Middle frontal gyrus (tissue), 1 donor: ENCODE data around the gene DPF3.

Experiments
- DNase-seq: peaks from one replicate; pipeline ENCODE4 v3.0.0-alpha.2; 2015; ENCODE audit warnings: low spot score; ENCODE audit errors: extremely low spot score

The DPF3 gene

GRCh38 chr14:72716476-72716875 lies 177.4 kb downstream of the DPF3 start:
- DNase-seq: no peak

- no peak for DNase-seq
These were observed 178.1 kb downstream of the DPF3 start for GRCh38 chr14:72715850-72716228.

DNA sequence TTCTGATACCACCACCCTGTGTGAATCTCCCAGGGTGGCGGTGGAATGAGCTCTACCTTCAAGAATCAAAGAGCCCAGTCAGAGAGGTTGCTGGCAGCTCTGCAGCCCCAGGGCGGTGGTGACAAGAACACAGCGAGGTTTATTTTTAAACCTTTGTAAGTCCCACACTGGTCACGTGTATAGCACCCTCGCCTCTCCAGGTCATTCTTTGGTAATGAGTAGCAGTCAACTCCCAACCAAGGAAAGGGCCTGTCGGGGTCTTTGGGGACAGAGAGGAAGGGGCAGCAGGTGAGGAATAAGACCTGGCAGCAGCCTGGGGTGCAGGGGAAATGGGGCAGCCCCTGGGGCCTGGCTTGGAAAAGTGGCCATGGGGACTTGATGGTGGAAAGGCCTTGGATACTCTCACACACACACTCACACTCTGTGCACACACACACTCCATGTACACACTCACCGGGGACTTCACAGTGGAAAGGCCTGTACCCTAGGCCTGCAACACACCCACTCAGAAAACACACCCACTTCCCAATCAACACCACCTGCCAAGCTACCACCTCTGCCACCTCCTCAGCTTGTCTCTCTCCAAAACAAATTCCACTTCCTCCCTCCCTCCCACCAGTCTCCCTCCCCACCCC lies 178.6 kb downstream of the DPF3 start:
- DNase-seq: no peak

DNA sequence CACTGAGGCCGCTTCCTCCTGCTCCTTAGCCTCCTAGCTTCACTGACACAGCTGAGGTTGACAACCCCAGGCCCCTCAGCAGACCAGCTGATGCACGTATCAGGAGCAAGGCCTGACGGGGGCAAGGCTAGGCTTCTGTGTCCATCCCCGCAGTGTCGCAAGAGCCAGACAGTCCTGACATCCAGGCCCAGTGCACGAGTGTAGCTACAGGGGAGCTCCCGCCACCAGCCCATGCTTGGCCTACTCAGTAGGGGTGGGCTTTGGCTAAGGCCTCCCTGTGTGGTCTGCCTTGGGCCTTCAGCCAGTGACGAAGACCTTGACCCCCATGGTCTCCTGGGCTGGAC lies 179.1 kb downstream of the DPF3 start:
- no peak for DNase-seq

GRCh38 chr14:72714094-72714493 lies 179.8 kb downstream of the DPF3 start:
- no peak for DNase-seq

DNA sequence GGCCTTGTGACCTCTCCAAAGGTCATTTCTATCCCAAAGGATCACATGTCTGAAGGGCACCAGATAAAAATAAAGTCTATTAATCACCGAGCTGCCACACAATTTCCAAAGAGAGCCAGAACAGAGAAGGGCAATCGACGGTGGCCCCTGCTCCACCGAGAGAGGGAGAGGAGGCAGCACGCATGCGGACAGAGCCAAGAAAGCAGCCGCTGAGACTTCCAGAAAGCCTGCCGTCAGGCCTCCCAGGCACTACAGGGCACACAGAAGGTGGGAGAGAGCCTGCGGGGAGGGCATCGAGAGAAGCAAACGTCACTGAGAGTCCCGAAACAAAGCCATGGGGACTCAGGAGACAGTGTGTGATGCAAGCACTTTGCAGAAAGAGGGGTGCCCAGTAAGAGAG lies 182.0 kb downstream of the DPF3 start:
- no peak for DNase-seq

DNA sequence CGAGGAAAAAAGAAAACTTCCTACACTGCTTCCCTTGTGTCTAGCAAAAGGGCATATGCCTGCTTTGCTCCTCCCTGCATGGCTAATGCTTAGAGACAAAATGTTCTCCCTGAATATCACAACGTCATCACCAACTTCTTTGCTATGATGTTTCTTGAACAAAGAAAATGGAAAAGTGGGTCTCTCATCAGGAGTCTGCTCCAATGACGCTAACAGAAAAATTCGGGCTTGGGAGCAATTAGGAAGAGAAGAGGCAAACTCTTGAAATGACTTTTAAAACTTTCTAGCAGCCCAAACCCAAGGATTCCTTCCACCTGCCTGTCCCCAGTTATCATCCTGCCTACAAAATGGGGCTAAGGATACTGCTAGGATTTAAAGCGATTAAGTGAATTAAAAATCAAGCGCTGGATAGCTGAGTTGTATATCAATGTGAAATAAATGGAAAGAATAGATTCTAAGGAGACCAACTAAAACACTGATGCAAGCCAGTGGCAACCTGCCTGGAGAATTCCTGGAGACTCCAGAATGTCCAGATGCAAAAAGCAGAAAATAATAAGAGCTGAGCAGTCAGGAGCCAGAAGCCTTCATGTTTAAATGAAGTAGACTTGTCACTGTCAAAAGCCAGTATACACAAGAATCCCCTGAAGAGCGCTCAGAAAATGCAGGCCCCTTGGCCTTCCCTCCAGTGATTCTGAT lies 183.8 kb downstream of the DPF3 start:
- no peak for DNase-seq

DNA sequence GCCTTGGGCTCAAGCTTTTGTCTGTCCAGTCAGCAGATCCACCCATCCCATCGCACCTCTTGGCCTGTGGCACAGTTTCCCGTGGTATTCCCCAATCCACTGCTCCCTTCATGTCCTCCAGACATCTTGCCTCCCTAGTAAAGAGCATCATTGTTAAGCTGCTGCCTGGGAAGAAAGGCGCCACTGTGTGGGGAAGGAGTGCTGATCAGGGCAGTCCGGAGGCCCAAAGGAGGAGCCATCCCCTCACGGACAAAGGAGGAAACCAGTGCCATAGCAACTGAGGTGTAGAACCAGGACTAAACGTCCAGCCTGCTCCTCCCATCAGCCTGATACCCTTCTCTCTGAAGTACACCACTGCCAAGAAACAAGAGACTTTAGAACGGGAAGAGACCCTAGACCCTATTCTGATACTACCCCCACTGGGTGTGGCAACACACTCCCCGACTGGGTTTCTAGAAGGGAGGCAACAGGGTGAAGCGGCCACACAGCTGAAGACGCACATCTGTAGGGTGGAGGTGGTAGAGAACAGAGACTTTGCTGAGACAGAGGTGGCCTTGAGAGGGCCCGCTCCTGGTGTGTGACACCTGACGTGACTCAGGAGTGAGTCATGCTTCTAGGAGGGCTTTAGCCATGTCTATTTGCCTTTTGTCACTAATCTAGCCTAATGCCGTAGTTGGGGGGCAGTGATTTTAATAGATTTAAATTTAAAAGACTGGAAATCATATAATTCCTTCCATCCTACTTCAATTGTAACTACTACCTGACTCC lies 185.0 kb downstream of the DPF3 start:
- DNase-seq: no peak

DNA sequence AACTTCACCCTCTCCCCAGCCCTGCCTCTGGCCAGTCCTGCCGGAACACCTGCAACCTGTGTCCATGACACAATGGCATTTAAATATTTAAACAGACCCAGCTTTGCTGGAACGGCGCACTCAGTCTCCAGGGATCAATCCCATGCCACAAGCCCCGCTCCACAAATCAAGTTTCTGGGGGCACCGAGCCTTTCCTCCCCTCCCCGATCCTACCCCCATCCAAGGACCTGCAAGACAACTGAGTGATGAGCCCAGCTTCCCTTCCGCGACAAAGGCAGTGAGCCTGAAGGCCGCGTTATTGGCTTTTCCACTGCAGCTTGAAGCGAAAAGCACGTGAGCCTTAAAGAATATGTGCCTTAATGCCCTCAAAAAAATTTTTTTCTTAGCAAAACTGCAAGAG lies 185.7 kb downstream of the DPF3 start:
- no peak for DNase-seq

GRCh38 chr14:72706485-72706884 lies 187.4 kb downstream of the DPF3 start:
- DNase-seq: no peak

GRCh38 chr14:72704502-72704901 lies 189.4 kb downstream of the DPF3 start:
- no peak for DNase-seq

- DNase-seq: no peak
These were observed 192.3 kb downstream of the DPF3 start for GRCh38 chr14:72701605-72702004.

GRCh38 chr14:72701237-72701565 lies 192.7 kb downstream of the DPF3 start:
- no peak for DNase-seq

- no peak for DNase-seq
These were observed 193.3 kb downstream of the DPF3 start for GRCh38 chr14:72700338-72701236.

- no peak for DNase-seq
These were observed 194.0 kb downstream of the DPF3 start for GRCh38 chr14:72699852-72700257.

- no peak for DNase-seq
These were observed 194.5 kb downstream of the DPF3 start for GRCh38 chr14:72699443-72699842.

DNA sequence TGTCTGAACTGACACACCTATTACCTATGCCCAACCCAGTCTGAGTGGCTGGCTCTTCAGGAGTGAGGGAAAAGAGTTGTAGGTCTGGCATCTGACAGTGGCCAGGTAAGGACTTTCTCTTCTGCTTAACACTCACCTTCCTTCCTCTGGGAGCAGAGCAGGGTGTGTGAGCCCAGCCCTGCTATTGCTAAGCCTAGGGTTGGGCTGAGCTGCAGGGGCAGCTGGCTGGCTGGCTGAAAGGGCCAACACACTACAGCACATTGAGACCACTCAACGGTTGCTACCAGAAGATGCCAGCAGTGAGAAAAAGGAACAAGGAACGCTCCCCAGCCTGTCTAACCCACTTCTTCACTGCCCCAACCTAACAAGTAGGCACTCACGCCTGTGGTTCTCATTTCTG lies 201.2 kb downstream of the DPF3 start:
- no peak for DNase-seq

DNA sequence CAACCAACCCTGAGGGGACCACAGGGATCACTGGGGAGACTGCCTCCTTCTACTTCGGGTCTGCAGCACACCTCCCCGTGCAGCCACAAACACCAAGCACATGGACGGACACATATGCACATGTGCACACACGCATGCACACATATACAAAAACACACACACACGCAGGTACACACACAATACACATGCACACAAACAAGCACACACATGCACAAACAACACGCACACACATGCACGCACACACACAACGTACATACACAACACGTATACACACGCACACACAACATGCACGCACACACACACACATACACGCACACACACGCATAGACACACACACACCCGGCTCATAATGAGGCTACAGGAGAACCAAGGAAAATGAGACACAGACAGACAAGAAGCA lies 203.6 kb downstream of the DPF3 start:
- DNase-seq: no peak

GRCh38 chr14:72688990-72689671 lies 204.8 kb downstream of the DPF3 start:
- no peak for DNase-seq

DNA sequence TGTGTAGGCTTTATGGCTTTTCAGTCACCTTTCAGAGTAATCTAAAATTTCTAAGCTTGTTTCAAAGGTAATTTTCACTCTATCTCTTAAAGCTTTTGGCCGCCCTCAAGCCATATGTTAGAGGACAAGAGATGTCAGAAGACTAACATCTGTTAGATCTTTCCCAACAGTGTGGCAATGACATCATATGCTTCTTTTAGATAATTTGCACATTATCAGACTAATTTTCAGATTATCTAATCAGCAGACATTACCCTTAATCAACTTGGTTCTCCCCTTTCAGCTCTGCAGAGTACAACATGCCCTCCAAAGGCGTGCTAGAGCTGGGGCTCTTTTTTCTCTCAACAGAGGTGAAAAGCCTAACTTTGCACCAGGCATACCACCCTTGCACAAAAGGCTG lies 207.1 kb downstream of the DPF3 start:
- no peak for DNase-seq

DNA sequence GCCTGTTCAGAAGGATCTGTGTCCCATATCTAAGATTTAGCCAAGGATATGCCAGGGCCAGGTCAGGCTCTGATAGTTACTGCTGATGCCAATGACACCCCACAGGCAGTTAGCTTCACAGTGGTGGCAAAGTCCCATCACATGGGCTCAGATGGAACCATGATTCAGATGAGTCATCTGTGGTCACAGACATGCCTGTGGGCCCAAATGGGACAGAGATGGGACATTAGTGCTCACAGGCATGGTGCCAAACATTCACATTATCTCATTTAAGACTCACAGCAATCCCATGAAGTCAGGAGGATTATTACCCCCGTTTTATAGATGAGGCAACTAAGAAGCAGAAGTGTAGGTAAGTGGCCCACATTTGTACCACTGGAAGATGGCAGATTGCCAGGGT lies 207.8 kb downstream of the DPF3 start:
- no peak for DNase-seq
